Dendritic cell treated with granulocyte-macrophage colony-stimulating factor and Interleukin-4, amounts not matched to agents 40 ng/mL and 50 ng/mL, for 4 days (primary cell): Measurements from ENCODE around the gene WDR44.
A peak's percentile ranks its signal among the peaks of the same experiment; 100 is the strongest.

Source experiments
- H3K27ac Mint-ChIP-seq: one replicate; pipeline ENCODE4 v1.8.0; 2022; ENCODE audit warnings: mild to moderate bottlenecking, mixed read lengths
- H3K27me3 Mint-ChIP-seq: one replicate; pipeline ENCODE4 v1.8.0; 2022; ENCODE audit warnings: mild to moderate bottlenecking, mixed read lengths
- H3K36me3 Mint-ChIP-seq: one replicate; pipeline ENCODE4 v1.8.0; 2022; ENCODE audit warnings: low read depth, mixed read lengths
- H3K4me1 Mint-ChIP-seq: one replicate; pipeline ENCODE4 v1.8.0; 2022; ENCODE audit warnings: low read depth, mixed read lengths
- H3K4me3 Mint-ChIP-seq: one replicate; pipeline ENCODE4 v1.8.0; 2022; ENCODE audit warnings: mild to moderate bottlenecking, moderate library complexity, mixed read lengths
- H3K9me3 Mint-ChIP-seq: one replicate; pipeline ENCODE4 v1.8.0; 2022; ENCODE audit warnings: mixed read lengths
- intact Hi-C: fragments of 100-400 bp; cut with micrococcal nuclease; formaldehyde crosslinking; loops from one replicate; pipeline ENCODE4 v1.15.0; 2022

WDR44 gene

DNA sequence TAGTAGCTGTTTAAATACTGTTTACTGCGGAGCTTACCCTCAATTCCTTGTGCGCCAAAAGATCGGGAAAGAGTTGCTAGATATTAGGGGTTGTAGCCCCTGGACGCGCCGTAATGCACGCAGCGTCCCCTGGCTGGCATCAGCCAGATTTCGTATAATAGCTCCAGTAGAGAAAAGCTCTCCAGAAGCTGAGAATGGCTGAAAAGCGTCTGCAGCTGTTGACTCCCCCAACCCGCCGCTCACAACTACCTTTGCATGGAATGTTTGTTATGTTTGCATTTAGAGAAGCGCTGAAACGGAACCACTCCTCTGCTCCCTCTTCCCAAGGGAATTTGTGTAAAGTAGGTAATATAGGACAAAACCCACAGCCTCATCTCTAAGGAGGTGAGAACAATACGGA is 153.4 kb downstream of the WDR44 start:
- Mint-ChIP-seq H3K27me3 (no peaks in the 10 kb centered on the region), H3K36me3 (peaks cover 35% of the 10 kb centered on the region), H3K4me3 (no peak overlapping the region), H3K27ac (peak overlapping the region; percentile 17), H3K9me3 (no peaks in the 10 kb centered on the region), H3K4me1 (peaks cover 40% of the 10 kb centered on the region)
- intact Hi-C loops, result loop anchor here (5.0 kb wide), 2 partner anchors 38 to 53 kb away; no protein-coding TSS in a partner anchor
